ENCODE measurements around the gene LRRC47.
"Not testable (repeated sequence)": the region's sequence is repeated elsewhere in the genome, so short reads cannot be mapped to it uniquely, and the experiment has no call there.

Gene LRRC47

GRCh38 chr1:3772027-3772714 lies 24.1 kb downstream of the LRRC47 start:
- peak; percentile 98 for DNase-seq (ENCODE audit: low spot score)

GRCh38 chr1:3771108-3772026 lies 24.9 kb downstream of the LRRC47 start:
- DNase-seq (ENCODE audit: low spot score), result no peak

- DNase-seq (ENCODE audit: low spot score), result no peak
Measured at GRCh38 chr1:3770047-3770765, 26.1 kb downstream of the LRRC47 start.

GRCh38 chr1:3768811-3769390 lies 27.4 kb downstream of the LRRC47 start:
- no peak for DNase-seq (ENCODE audit: low spot score)

GRCh38 chr1:3767328-3767925 lies 28.9 kb downstream of the LRRC47 start:
- no peak for DNase-seq (ENCODE audit: low spot score)

- no peak for DNase-seq (ENCODE audit: low spot score)
Measured at GRCh38 chr1:3763351-3764125, 32.8 kb downstream of the LRRC47 start.

GRCh38 chr1:3762873-3763228 lies 33.4 kb downstream of the LRRC47 start:
- DNase-seq (ENCODE audit: low spot score), result no peak

GRCh38 chr1:3762151-3762872 lies 34.0 kb downstream of the LRRC47 start:
- DNase-seq (ENCODE audit: low spot score), result no peak

- DNase-seq (ENCODE audit: low spot score), result no peak
Measured at GRCh38 chr1:3761296-3762010, 34.8 kb downstream of the LRRC47 start.

- no peak for DNase-seq (ENCODE audit: low spot score)
Measured at GRCh38 chr1:3759796-3760195, 36.5 kb downstream of the LRRC47 start.

- no peak for DNase-seq (ENCODE audit: low spot score)
Measured at GRCh38 chr1:3759164-3759563, 37.1 kb downstream of the LRRC47 start.

GRCh38 chr1:3756394-3756793 lies 39.9 kb downstream of the LRRC47 start:
- DNase-seq (ENCODE audit: low spot score), result no peak

GRCh38 chr1:3753656-3754454 lies 42.4 kb downstream of the LRRC47 start:
- no peak for DNase-seq (ENCODE audit: low spot score)

GRCh38 chr1:3752400-3752945 lies 43.8 kb downstream of the LRRC47 start, which contains the start of gene CCDC27:
TSS of gene CCDC27 (plus strand) at chr1:3752450. CDS start at chr1:3752482, 32 bp downstream.
- no peak for DNase-seq (ENCODE audit: low spot score)

- no peak for DNase-seq (ENCODE audit: low spot score)
Measured at GRCh38 chr1:3750741-3751140, 45.6 kb downstream of the LRRC47 start.

GRCh38 chr1:3749512-3749911 lies 46.8 kb downstream of the LRRC47 start:
- DNase-seq (ENCODE audit: low spot score), result no peak

GRCh38 chr1:3748316-3748900 lies 47.9 kb downstream of the LRRC47 start:
- not testable (repeated sequence) for DNase-seq (ENCODE audit: low spot score)

- no peak for DNase-seq (ENCODE audit: low spot score)
Measured at GRCh38 chr1:3747903-3748302, 48.4 kb downstream of the LRRC47 start.

Data from D341Med (cell line).